GM23338 (cell line): ENCODE results near the gene ZNF804B. TPM values are rescaled to one million over a fixed set of nuclear protein-coding genes. Genes with fewer than 3 reads are reported as not detected.

ENCODE experiments used
- ATAC-seq: fragments of 200-7000 bp; cut with Tn5 transposase; 3 replicates; pipeline ENCODE4 v1.9.1; 2020
- DNase-seq: peaks from one replicate; pipeline ENCODE4 v3.0.0-alpha.2; 2015; ENCODE audit warnings: low spot score
- H2AFZ ChIP-seq: fragments of 200-600 bp; sonication (generic); 2 replicates; pipeline ENCODE4 v1.8.0; 2016; ENCODE audit warnings: antibody characterized with exemption, mild to moderate bottlenecking, moderate library complexity
- H3F3A ChIP-seq: fragments of 200-600 bp; sonication (generic); replicated peaks from 2 replicates; pipeline ENCODE4 v1.8.0; 2017; ENCODE audit warnings: antibody characterized with exemption, mixed run types, low read depth
- H3K27ac ChIP-seq: fragments of 200-600 bp; sonication (generic); 2 replicates; pipeline ENCODE4 v1.6.1; 2016; ENCODE audit warnings: low read depth
- H3K27me3 ChIP-seq: fragments of 200-600 bp; sonication (generic); 2 replicates; pipeline ENCODE4 v1.8.0; 2016; ENCODE audit warnings: mild to moderate bottlenecking, mixed run types, moderate library complexity; ENCODE audit not compliant: insufficient read depth
- H3K36me3 ChIP-seq: fragments of 200-600 bp; sonication (generic); 2 replicates; pipeline ENCODE4 v1.8.0; 2016; ENCODE audit warnings: mild to moderate bottlenecking; ENCODE audit not compliant: insufficient read depth
- H3K4me1 ChIP-seq: fragments of 200-600 bp; sonication (generic); 2 replicates; pipeline ENCODE4 v1.8.0; 2016; ENCODE audit warnings: mild to moderate bottlenecking, moderate library complexity; ENCODE audit not compliant: insufficient read depth
- H3K4me2 ChIP-seq: fragments of 200-600 bp; sonication (generic); 2 replicates; pipeline ENCODE4 v1.7.1; 2017; ENCODE audit warnings: mixed run types
- H3K4me3 ChIP-seq: fragments of 200-600 bp; sonication (generic); 2 replicates; pipeline ENCODE4 v1.6.1; 2016; ENCODE audit warnings: mixed run types
- H3K79me2 ChIP-seq: fragments of 200-600 bp; sonication (generic); replicated peaks from 2 replicates; pipeline ENCODE4 v1.8.0; 2017; ENCODE audit warnings: mild to moderate bottlenecking; ENCODE audit not compliant: insufficient read depth
- H3K9me2 ChIP-seq: fragments of 200-600 bp; sonication (generic); 2 replicates; pipeline ENCODE4 v1.8.0; 2017; ENCODE audit not compliant: insufficient read depth
- H4K20me1 ChIP-seq: fragments of 200-600 bp; sonication (generic); replicated peaks from 2 replicates; pipeline ENCODE4 v1.8.0; 2017; ENCODE audit warnings: mild to moderate bottlenecking; ENCODE audit not compliant: insufficient read depth
- H3K27ac Mint-ChIP-seq: 2 replicates; pipeline ENCODE4 v1.8.0; 2020; ENCODE audit warnings: inconsistent platforms, mild to moderate bottlenecking, moderate library complexity, mixed read lengths
- H3K27me3 Mint-ChIP-seq: 3 replicates; pipeline ENCODE4 v1.8.0; 2022; ENCODE audit warnings: low read depth, mild to moderate bottlenecking, moderate library complexity, mixed read lengths, inconsistent platforms; ENCODE audit not compliant: insufficient read depth, poor library complexity
- H3K36me3 Mint-ChIP-seq: 3 replicates; pipeline ENCODE4 v1.8.0; 2021; ENCODE audit warnings: low read depth, mild to moderate bottlenecking, inconsistent platforms, moderate library complexity, mixed read lengths
- H3K4me1 Mint-ChIP-seq: 3 replicates; pipeline ENCODE4 v1.8.0; 2020; ENCODE audit warnings: mild to moderate bottlenecking, inconsistent platforms, mixed read lengths
- H3K4me3 Mint-ChIP-seq: 3 replicates; pipeline ENCODE4 v1.8.0; 2021; ENCODE audit warnings: moderate library complexity, mild to moderate bottlenecking, inconsistent platforms, mixed read lengths
- H3K9me3 Mint-ChIP-seq: 3 replicates; pipeline ENCODE4 v1.8.0; 2020; ENCODE audit warnings: moderate library complexity, mild to moderate bottlenecking, inconsistent platforms, mixed read lengths
- CREB1 ChIP-seq: fragments of 250-450 bp; sonication (Bioruptor Pico); IDR thresholded peaks from 2 replicates; pipeline ENCODE4 v1.5.0; 2020; ENCODE audit warnings: low read depth, mild to moderate bottlenecking, moderate library complexity
- CTCF ChIP-seq, 2 experiments: fragments of 200-600 bp in 1 of 2; sonication (generic) in 1 of 2; conservative IDR thresholded peaks; 2 replicates each; pipeline versions ENCODE4 v1.5.1 to v1.6.1; 2016 to 2017; ENCODE audit warnings: antibody characterized with exemption in 2 of 2, low read depth in 2 of 2, mild to moderate bottlenecking in 2 of 2, moderate library complexity in 1 of 2
- EZH2 ChIP-seq: fragments of 200-600 bp; sonication (generic); IDR thresholded peaks from one replicate; pipeline ENCODE4 v1.8.0; 2017; ENCODE audit warnings: antibody characterized with exemption, mild to moderate bottlenecking, low read depth; ENCODE audit not compliant: unreplicated experiment
- EZH2phosphoT487 ChIP-seq: fragments of 200-600 bp; sonication (generic); IDR thresholded peaks from one replicate; pipeline ENCODE4 v1.8.1; 2018; ENCODE audit warnings: antibody characterized with exemption; ENCODE audit not compliant: unreplicated experiment
- NANOG ChIP-seq: IDR thresholded peaks from 2 replicates; pipeline ENCODE4 v1.6.1; 2016; ENCODE audit warnings: antibody characterized with exemption, borderline replicate concordance
- POLR2AphosphoS5 ChIP-seq: IDR thresholded peaks from 2 replicates; pipeline ENCODE4 v1.6.1; 2016; ENCODE audit warnings: antibody characterized with exemption, low read depth
- STAT1 ChIP-seq: IDR thresholded peaks from one replicate; pipeline ENCODE4 v1.6.1; 2016; ENCODE audit warnings: antibody characterized with exemption; ENCODE audit not compliant: unreplicated experiment
- ZNF114 ChIP-seq: fragments of 250-450 bp; sonication (Bioruptor Pico); IDR thresholded peaks from 2 replicates; pipeline ENCODE4 v1.5.0; 2020; ENCODE audit warnings: mild to moderate bottlenecking, moderate library complexity
- ZNF331 ChIP-seq: fragments of 250-450 bp; sonication (Bioruptor Pico); IDR thresholded peaks from 2 replicates; pipeline ENCODE4 v1.5.0; 2020; ENCODE audit warnings: low read depth, mild to moderate bottlenecking, moderate library complexity
- ZNF462 ChIP-seq: fragments of 250-450 bp; sonication (Bioruptor Pico); IDR thresholded peaks from 2 replicates; pipeline ENCODE4 v1.5.0; 2020; ENCODE audit warnings: mild to moderate bottlenecking, moderate library complexity
- polyA plus RNA-seq: library from polyadenylated mRNA; unstranded; fragments of >200 nt; fragmentation: Nextera tagmentation; extraction: Ambion mirVana; gene quantifications from 2 replicates; pipeline ENCODE4 v1.2.1, GENCODE V29; 2016
- total RNA-seq: library from RNA; depleted of rRNA; stranded (reverse); fragments of >200 nt; shearing (Covaris generic); gene quantifications from 2 replicates; pipeline ENCODE4 v1.2.3, GENCODE V29; 2014
- TF ChIP-seq, protein P1 (sequence below): IDR thresholded peaks from 2 replicates; pipeline ENCODE4 v1.6.1; 2016; ENCODE audit warnings: antibody characterized with exemption
- TF ChIP-seq, protein P2 (sequence below): IDR thresholded peaks from one replicate; pipeline ENCODE4 v1.6.1; 2018; ENCODE audit warnings: antibody characterized with exemption; ENCODE audit not compliant: unreplicated experiment

The ZNF804B gene
- total and polyA plus RNA-seq, 2 experiments from 2014 or later = not detected

- Mint-ChIP-seq H3K9me3 (no peaks in the 10 kb centered on the region), H3K27ac (no peak overlapping the region), H3K4me1 (no peaks in the 10 kb centered on the region), H3K27me3 (no peaks in the 10 kb centered on the region), H3K4me3 (no peak overlapping the region), H3K36me3 (no peaks in the 10 kb centered on the region)
- H3F3A ChIP-seq = no peaks in the 10 kb centered on the region
- no peaks in the 10 kb centered on the region for H3K9me2 ChIP-seq
- TF ChIP-seq CTCF (conservative IDR thresholded peaks at IDR 0.05; ENCODE audit: low read depth in 2 of 2) (no peak), POLR2AphosphoS5 (no peak), ZNF114 (CRISPR knock-in tag) (no peak), STAT1 (no peak), NANOG (no peak), EZH2phosphoT487 (no peak), ZNF462 (no peak), CREB1 (CRISPR knock-in tag) (no peak), ZNF331 (CRISPR knock-in tag) (no peak), EZH2 (no peak)
- TF ChIP-seq, protein P1, sequence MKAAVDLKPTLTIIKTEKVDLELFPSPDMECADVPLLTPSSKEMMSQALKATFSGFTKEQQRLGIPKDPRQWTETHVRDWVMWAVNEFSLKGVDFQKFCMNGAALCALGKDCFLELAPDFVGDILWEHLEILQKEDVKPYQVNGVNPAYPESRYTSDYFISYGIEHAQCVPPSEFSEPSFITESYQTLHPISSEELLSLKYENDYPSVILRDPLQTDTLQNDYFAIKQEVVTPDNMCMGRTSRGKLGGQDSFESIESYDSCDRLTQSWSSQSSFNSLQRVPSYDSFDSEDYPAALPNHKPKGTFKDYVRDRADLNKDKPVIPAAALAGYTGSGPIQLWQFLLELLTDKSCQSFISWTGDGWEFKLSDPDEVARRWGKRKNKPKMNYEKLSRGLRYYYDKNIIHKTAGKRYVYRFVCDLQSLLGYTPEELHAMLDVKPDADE = no peak
- TF ChIP-seq, protein P2, sequence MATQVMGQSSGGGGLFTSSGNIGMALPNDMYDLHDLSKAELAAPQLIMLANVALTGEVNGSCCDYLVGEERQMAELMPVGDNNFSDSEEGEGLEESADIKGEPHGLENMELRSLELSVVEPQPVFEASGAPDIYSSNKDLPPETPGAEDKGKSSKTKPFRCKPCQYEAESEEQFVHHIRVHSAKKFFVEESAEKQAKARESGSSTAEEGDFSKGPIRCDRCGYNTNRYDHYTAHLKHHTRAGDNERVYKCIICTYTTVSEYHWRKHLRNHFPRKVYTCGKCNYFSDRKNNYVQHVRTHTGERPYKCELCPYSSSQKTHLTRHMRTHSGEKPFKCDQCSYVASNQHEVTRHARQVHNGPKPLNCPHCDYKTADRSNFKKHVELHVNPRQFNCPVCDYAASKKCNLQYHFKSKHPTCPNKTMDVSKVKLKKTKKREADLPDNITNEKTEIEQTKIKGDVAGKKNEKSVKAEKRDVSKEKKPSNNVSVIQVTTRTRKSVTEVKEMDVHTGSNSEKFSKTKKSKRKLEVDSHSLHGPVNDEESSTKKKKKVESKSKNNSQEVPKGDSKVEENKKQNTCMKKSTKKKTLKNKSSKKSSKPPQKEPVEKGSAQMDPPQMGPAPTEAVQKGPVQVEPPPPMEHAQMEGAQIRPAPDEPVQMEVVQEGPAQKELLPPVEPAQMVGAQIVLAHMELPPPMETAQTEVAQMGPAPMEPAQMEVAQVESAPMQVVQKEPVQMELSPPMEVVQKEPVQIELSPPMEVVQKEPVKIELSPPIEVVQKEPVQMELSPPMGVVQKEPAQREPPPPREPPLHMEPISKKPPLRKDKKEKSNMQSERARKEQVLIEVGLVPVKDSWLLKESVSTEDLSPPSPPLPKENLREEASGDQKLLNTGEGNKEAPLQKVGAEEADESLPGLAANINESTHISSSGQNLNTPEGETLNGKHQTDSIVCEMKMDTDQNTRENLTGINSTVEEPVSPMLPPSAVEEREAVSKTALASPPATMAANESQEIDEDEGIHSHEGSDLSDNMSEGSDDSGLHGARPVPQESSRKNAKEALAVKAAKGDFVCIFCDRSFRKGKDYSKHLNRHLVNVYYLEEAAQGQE = no peak
- no peaks in the 10 kb centered on the region for H4K20me1 ChIP-seq
- H2AFZ ChIP-seq = no peak overlapping the region
- H3K4me3 ChIP-seq = no peak overlapping the region
- H3K27me3 ChIP-seq = no peaks in the 10 kb centered on the region
- H3K4me2 ChIP-seq = no peak overlapping the region
- H3K4me1 ChIP-seq = no peaks in the 10 kb centered on the region
- no peak for ATAC-seq
- no peaks in the 10 kb centered on the region for H3K79me2 ChIP-seq
- H3K36me3 ChIP-seq = no peaks in the 10 kb centered on the region
- H3K27ac ChIP-seq = no peak overlapping the region
- DNase-seq = no peak
These were observed 28.3 kb downstream of the ZNF804B start for GRCh38 chr7:88787777-88788176.
